ENCODE results near the gene KIF17.
"Not testable (repeated sequence)": the region's sequence is repeated elsewhere in the genome, so short reads cannot be mapped to it uniquely, and the experiment has no call there.

Gene KIF17

DNA sequence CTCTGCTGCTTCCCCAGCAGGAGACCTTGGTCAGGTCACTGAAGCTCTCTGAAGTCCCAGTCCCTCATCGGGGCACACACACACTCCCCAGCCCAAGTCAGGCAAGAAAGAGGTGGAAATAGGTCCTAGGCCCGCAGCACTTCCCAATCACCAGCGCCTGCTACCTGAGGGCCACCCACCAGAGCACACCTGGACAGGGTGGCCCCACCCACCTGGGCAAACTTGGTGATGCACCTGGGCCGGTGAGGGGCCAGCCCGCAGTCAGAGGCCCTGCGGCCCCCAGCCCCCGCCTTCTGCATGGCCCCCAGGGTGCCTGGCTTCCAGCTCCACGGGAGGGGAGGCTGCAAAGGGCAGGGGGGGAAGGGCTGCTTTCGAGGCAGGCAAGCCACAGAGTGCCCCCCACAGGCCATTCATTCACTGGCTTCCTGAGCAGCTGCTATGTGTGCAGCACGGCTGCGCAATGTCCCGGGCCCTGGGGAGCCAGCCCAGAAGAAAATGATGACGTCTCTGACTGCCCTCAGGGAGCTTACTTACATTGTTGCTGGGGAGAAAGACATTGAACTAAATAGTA is 10.0 kb upstream of the KIF17 start:
- DNase-seq (ENCODE audit: low read depth), result no peak

DNA sequence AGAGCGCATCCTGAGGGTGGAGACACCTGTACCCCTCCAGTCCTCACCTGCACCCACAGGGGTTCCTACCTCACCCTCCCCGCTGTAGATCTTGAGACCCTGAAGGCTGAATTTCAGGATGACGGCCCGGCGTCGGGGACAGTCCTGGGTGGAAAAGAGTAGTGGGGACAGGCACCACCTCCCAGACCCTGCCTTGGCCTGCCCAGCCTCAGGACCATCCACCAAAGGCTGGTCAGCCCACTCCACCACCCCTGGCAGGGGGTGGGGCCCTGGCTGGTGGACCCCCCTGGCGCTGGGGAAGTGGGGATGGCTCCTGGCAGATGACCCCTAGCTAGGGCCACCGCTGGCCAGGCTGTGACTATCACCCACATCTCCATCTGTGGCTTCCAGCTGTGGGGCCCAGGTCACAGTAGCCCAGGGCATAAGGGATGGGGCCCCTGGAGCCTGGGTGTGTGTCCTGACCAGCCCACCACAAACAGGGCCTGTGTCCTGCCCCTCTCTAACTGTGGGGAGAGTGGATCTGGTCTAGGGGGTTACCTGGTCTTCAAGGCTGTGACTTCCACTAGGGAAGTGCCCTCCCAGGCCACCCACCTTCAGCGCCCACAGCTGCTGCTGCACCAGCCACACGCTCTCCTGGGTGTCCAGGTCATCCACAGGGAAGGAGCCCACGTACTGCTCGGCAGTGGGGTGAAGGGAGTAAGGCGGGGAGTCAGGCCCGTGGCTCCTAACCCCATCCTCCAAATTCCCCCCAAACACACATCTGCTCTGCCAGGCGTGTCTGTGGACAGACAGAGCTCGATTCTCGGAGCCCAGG is 9.3 kb upstream of the KIF17 start:
- DNase-seq (ENCODE audit: low read depth), result no peak

DNA sequence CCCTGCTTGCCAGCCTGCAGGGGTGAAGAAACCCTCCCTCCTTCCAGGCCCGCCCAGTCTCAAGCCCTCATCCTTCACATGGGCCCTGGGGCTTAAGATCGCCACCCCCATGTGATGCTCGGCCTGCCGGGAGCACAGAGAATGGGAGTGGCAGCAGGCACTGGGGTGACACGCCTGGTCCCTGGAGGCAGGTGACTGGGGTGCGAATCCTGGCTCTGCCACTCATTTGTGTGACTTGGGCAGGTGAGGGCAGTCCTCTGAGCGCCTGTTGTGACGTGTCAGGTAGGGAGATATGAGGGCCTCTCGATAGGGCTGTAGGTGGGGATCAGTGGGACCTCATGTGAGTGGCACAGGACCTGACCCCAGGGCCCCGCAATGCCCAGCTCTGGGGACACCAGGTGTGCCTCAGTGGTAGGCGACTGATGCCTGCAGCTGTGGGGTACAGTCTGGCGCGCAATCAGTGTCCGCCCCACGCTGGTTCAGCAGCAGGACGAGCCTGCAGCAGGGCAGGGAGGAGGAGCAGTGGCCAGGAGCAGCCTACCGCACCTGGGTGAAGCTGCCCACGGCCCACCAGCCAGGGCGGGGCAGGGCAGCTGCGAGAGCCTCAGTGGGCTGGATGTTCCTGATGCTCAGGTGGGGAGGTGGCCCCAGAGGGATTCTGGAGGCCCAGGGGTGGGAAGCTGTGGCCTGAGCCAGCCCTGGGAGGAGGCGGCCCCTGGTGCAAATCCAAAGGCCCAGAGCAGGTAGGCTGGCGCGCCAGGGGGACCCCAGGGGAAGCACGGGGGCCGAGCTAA is 8.5 kb upstream of the KIF17 start:
- DNase-seq (ENCODE audit: low read depth), result no peak

DNA sequence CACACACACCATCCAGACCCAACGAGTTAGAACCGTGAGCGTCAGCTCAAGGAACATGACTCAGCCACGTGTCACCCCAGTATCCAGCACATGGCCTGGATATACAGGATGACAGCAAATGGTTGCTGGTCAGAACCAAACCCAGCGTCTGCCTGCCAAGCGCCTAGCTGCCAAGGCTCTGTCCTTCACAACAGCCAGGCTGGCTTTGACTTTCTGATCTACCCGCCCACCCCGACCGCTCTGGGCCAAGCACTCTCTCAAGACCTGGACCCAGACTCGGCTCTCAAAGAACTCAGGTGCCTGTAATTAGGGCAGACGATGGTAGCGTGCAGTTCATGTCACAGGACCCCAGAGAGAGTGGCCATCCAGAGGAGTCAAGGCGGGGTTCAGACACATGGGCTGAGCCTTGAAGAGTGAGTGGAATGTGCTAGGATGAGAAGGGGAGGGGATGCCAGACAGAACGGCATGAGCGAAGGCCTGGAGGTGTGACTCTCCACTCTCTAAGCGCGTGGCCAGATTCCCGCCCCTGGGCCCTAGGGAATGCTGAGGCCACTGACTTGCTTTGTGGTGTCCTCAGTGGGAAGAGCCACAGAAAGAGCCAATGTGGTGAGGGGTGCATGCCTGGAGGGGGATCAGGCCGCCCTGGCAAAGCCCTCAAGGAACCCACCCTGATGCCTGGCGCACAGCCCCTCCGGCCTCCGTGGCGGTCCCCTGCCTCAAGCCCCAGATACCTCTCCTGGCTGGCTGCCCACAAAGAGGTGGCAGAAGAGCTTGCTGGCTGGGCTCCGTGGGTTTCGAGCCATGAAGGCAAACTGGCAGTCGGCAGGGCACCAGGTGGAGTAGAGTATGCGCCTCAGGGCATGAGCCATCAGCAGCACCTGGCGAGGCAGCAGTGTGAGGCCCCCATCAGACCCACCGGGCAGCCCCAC is 7.6 kb upstream of the KIF17 start:
- DNase-seq (ENCODE audit: low read depth), result peak; percentile 26

DNA sequence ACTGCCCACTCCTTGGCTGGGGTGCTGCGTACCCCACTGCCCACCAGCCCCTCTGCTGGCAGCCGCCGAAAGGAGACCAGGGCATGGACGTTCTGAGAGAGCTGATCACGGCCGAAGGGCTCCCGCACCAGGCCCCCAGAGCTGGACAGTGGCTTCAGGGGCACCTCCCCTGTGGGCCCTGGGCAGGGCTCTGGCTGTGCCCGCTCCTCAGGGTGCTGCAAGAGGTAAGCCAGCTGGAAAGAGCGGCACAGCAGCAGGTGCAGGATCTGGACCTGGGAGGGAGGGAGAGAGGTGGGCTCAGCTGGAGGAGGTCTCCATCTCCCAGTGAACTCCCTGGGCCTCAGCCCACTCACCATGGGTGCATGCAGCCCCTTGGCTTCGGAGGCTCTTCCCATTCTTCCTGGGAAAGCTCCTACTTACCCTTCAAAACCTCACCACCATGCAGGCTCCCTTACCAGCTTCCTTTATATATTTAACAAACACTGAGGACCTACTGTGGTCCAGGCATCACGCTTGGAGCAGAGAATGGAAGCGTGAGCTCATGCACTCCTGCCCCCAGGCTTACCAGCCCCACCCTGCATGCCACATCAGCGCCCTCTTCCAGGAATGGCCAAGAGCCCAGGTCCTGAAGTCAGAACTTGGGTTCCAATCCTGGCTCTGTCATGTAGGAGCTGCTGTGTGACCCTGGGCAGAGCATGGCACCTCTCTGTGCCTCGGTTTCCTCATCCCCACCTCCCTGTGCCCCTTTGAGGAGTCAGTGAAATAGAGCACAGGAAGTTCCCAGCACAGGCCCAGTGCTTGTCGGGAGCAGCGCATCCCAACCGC is 6.8 kb upstream of the KIF17 start:
- no peak for DNase-seq (ENCODE audit: low read depth)

DNA sequence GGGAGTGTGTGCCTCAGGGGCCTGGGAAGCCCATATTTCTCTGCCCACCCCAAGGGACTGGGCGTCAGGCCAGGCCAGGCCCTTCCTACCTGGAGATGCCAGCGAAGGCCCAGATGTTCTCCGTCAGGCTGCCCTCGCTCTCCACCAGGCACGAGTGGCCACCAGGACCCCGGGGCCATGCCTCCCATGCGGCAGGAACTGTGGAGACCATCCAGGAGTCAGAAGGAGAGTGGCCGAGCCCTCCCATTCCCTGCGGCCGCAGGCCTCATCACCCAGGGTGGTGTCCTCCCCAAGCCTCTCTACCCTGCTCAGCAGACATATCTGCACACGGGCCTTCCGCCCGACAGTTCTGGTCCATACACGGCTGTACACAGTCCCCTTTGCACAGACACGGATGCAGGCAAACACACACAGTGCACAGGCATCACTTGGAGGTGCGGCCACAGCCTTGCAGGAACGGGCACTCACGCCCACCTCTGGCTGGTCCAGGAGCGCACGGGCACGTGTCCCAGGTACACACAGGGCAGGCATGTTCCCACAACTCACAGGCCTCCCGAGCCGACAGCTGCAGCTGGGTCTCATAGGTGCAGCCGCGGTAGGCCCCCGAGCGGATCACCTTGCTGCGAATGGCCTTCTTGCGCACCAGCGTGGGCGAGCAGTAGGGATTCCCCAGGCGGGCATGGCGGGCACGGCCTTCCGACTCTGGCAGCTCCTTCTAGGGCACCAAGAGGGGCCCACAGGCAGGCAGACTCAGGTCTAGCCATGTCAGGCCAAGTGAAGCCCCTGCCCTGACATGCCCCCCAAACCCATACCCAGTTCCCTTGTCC is 5.9 kb upstream of the KIF17 start:
- DNase-seq (ENCODE audit: low read depth), result no peak

DNA sequence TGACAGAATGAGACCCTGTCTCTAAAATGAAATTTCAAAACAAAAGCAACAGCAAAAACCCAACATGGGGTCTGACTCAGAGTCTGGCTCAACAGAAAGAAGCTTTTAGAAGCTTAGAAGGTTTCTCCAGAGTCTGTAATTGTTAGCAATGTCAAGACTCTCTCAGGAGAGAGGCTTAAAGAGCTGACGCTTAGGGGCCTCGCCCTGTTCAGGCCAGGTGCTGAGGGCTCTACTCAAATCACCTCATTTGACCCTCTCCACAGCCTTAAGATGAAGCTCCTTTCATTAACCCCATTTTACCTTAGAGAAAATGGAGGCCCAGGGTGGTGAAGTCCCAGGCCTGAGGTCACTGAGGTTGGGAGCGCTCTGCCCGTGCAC is 5.3 kb upstream of the KIF17 start:
- DNase-seq (ENCODE audit: low read depth), result no peak

DNA sequence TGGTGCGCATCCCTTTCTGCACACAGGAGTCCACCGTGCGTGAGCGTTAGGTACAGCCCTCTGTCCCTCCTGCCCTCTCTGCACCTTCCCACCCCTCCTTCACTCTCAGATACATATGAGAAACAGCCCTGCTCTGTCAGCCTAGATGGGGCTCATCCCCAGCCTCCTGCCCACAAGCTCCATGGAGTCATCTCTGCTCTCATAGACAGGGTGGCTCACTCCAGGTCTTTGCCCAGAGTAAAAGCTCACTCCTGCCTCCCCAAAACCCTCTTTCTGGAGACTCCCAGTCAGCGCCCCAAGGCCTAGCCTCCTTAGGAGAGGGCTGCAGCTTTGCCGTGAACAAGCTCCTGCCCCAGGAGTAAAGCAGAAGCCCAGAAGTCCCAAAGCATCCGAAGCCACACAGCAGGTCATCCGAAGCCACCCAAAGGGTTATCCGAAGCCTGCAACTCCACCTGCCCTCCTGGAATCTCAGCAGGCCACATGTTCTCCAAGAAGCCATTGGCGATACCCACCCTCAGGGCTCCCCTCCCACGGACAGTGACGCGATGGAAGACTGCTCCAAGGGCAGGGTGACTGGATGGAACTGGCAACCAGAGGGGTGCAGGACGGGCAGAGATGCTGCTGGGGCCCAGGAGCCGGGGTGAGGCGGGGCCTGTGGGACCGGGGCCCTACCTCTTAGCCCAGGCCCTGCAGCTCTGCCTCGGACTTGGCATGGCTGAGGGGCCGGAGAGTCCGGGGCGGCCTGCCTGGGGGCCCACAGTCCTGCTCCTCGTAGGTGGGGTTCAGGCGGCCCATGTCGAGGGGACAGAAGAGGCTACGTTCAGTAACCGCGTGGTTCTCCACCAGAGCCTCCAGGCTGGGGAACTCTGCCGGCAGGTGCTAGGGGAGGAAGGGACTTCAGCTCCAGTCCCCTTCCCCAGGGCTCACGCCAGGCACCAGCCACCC is 3.6 kb upstream of the KIF17 start:
- no peak for DNase-seq (ENCODE audit: low read depth)

DNA sequence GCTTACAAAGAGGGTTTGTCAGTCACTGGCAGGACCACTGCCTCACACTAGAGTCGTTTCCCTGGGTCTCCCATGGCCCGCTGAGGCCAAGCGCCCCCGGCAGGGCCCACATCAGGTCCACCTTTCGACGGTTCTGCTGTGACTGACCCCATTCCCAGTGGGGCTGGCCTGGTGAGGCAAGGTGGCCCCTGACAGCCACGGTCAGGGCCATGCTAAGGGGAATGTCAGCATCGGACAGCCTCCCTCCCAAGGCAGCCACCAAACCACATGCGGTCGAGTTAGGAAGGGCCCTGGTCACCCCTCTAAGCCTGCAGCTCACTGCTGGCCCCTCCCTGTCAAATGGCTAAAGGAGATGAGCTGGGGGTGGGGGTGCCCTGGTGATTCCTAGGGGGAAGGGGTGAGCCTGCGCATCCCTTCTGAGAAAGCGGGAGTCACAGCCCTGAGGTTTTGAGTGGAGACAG is 2.9 kb upstream of the KIF17 start:
- no peak for DNase-seq (ENCODE audit: low read depth)

DNA sequence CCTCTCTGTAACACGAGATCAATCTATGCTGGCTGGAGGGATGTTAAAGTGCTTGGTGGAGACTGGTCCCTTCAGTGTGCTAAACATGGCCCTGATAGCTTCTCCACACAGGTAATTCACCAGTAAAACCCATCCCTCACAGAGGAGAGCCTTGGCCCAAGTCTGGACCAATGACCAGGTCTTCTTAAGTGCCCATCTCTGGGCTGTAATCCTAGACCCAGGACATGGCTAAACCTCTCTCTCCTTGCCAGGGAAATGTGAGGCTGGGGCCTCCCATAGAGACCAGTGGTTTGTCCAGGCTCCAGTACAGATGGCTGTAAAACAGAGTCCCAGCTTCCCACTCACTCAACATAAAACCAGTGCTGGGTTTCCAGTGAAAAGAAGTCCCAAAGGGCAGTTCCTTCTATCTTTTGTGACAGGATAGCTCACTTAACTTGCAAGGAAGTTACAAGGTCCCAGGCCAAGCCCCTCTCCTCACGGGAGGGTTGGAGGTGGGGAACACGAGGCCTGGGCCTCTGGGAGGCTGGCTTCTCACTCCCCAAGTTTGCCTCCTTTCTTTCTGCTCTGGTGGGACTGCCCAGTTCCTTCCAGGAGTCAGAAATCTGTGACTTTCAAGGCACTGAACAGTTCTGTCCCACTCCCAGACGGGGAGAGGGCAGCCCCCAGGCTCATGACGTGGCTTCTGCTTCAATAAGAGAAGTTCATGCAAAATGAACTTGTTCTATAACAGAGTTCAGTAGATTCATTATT is 2.2 kb upstream of the KIF17 start:
- DNase-seq (ENCODE audit: low read depth), result no peak

DNA sequence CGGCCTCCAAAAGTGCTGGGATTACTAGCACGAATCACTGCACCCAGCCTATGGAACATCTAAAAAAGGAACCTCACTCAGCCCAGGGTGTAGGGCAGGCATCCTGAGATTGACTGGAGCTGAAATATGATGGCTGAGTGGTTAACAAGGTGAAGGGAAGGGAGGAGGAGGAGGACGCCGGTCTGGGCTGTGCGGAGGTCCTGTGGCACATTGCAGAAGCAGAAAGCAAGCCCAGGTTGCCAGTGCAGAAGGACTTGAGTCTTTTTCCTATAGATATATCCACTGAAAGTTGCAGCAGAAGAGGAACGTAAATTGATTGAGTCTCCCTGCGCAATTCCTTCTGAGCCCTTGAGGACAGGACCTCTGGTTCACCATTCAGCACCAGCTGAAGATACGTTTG is 1.5 kb upstream of the KIF17 start:
- no peak for DNase-seq (ENCODE audit: low read depth)

DNA sequence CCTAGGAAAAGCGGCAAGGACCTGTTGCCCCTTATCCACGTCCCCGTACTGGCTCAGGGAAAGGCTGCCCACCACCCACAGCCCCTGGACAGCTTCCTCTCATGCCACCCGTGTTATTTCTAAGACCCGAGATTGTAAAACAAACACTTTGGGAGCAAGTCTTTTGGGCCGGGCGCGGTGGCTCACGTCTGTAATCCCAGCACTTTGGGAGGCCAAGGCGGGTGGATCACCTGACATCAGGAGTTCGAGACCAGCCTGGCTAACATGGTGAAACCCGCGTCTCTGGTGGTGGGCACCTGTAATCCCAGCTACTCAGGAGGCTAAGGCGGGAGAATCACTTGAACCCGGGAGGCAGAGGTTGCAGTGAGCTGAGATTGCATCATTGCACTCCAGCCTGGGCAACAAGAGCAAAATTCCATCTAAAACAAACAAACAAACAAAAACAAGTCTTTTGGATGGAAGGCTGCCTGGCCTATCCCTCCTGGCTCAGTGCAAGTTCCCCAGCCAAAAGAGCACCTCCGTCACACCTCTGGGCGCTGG is 606 bp upstream of the KIF17 start:
- not testable (repeated sequence) for DNase-seq (ENCODE audit: low read depth)

DNA sequence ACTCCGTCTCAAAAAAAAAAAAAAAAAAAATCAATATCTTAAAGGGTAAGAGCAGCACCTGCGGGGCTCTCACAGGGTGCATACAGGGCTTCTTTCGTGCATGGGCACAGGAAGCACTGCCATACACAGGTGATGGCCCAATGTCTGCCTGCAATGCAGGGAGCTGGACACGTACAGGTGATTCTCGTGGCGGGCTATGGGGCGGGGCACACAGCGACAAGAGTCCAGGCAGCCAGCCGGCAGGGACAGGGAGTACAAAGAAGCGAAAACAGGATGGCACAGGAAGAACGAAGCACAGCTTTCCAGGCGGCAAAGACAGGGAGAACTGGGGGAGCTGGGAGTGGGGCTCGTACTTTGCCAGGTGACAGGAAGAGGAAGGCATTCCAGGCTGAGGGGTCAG is 1.6 kb downstream of the KIF17 start:
- no peak for DNase-seq (ENCODE audit: low read depth)

DNA sequence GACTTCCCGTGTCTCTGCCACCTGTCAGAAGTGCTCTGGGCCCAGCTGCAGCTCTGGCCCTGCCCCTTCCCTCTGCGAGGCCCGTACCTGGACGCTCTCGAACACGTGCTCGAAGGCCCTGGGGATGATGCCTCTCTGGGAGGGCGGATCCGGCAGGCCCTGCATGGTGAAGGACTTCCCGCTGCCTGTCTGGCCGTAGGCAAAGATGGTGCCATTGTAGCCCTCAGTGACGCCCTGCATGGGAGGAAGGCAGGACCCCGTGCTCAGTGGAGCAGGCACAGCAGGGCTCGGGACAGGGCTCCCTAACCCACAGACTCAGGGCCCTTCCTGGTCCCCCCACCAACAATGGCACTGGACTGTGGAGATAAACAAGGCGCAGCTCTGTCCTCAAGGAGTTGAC is 2.4 kb downstream of the KIF17 start:
- DNase-seq (ENCODE audit: low read depth), result no peak

DNA sequence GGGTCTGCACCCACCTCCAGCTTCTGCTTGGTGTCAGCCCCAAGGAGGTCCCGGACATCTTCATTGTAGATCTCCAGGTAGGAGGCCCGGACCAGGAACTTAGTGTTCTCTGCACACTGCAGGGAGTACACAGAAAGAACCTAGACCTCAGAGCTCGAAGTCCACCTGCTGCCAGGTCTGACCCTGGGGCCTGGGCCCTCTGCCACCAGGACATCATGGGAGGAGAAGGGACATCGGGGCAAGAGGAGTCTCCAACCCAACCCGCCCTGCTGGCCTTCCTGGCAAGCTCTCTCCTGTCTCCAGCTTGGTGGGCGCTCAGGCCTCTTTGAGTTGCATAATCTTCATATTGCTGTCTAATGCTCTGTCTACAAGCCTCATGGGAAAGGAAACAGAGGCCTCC is 4.4 kb downstream of the KIF17 start:
- DNase-seq (ENCODE audit: low read depth), result no peak

DNA sequence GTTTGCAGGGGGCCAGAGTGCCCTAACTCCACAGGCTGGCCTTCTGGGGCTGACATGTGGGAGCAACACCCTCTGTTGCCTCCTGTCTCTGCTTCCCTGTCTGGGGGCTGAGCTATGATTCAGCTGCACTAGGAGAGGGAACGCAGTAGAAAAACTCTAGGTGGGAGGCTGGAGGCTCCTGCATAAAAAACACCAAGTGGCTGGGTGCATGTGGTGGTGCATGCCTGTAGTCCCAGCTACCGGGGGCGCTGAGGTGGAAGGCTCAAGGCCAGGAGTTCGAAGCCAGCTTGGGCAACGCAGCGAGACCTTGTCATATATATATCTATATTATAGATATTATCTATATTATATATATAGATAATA is 5.6 kb downstream of the KIF17 start:
- no peak for DNase-seq (ENCODE audit: low read depth)

DNA sequence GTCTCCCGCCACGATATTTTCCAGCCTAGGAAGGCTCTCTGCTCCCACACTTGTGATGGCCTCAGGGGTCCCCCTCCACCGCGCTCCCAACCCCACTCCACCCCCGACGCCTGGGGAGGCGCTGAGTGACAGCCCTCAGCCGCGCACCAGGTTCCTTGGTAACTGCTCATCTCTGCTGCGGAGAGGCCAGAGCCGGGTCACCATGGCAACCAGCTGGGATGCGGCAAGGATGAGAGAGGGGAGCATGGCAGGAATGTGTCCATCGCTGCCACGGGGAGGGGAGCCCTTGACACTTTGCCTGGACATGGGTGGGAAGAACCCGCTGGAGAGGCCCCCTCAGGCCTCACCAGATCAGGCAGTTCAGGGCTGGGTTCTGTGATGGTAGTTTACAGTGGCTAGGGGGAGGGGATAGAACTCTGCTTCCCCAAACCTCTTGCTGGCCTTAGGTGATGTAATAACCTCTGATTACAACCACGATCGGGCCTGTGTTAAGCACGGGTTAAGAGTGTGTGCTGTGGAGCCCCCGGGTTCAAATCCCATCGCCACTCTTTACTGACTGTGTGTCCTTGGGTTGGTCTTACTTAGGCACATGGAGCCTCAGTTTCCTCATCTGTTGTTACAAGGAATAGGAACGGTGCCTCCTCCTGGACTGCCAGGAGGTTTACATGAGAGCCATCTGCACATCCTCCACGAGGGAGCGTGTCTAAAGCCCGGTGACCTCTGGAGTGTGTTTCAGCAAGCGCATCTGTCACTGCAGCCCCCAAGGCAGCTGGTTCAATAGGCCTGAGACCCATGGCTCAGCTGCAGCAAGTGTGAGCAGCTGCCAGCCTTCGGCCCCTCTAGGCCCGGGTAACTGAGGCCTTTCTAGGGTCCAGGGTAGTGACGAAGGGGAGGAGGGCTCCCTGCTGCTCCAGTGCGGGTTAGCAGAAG is 6.3 kb downstream of the KIF17 start:
- no peak for DNase-seq (ENCODE audit: low read depth)
